ENCODE data around the gene TTLL11. TPM values are rescaled to one million over a fixed set of nuclear protein-coding genes. Genes with fewer than 3 reads are reported as not detected.

TTLL11 gene
- total RNA-seq, 1 experiment from 2014 or later, result 7.0 TPM

- POLR2A ChIA-PET (ENCODE audit: unreplicated experiment), result no interaction called here
- Histone ChIP-seq H3K36me3 (ENCODE audit: low read depth, low read length) (no peaks in the 10 kb centered on the region; the same call in 1 of the 2 replicates), H3F3A (ENCODE audit: low read length, unreplicated experiment) (no peaks in the 10 kb centered on the region), H3K4me1 (ENCODE audit: insufficient read depth, low read length) (no peaks in the 10 kb centered on the region), H3K9me3 (ENCODE audit: low read length) (no peaks in the 10 kb centered on the region), H4K20me1 (ENCODE audit: low read length) (no peaks in the 10 kb centered on the region), H3K9ac (ENCODE audit: low read length) (no peak overlapping the region), H3K4me3 (ENCODE audit: low read length) (no peak overlapping the region), H3K27me3 (ENCODE audit: low read length) (no peaks in the 10 kb centered on the region), H3K79me2 (ENCODE audit: low read length) (0 out of 2 replicates have a peak, but pooled peaks cover 15% of the 10 kb centered on the region), H3K27ac (ENCODE audit: low read length) (no peak overlapping the region), H3K9me2 (replicated peaks; ENCODE audit: low read length) (no peaks in the 10 kb centered on the region), H2AFZ (ENCODE audit: low read length) (no peak overlapping the region), H3K4me2 (ENCODE audit: low read length) (no peak overlapping the region)
- CTCF ChIA-PET, result no interaction called here
- DNase-seq (no peak), ATAC-seq (no peak)
- no TSS peak for BruUV-seq (replicated peaks)
- intact Hi-C loops (cut with micrococcal nuclease), result no loop called here
- TF ChIP-seq CTCF (conservative IDR thresholded peaks at IDR 0.05; ENCODE audit: low read depth, low read length), result 0 out of 2 replicates have a peak, but pooled peaks have one; percentile 16
- TF ChIP-seq EZH2phosphoT487 (IDR thresholded peaks at IDR 0.05; ENCODE audit: borderline replicate concordance, low read length), result no peak
These were observed 162.9 kb downstream of the TTLL11 start for GRCh38 chr9:121929893-121930875.

GRCh38 chr9:121927636-121928035 is 165.5 kb downstream of the TTLL11 start:
- TF ChIP-seq CTCF (conservative IDR thresholded peaks at IDR 0.05; ENCODE audit: low read depth, low read length), result no peak
- TF ChIP-seq EZH2 (IDR thresholded peaks at IDR 0.05; ENCODE audit: low read length, unreplicated experiment), result no peak
- no peak for TF ChIP-seq EZH2phosphoT487 (IDR thresholded peaks at IDR 0.05; ENCODE audit: borderline replicate concordance, low read length)
- no peaks in the 10 kb centered on the region for H3K9me3 ChIP-seq (ENCODE audit: low read length)
- no peak overlapping the region for H3K9ac ChIP-seq (ENCODE audit: low read length)
- no peaks in the 10 kb centered on the region for H4K20me1 ChIP-seq (ENCODE audit: low read length)
- no peaks in the 10 kb centered on the region for H3K9me2 ChIP-seq (replicated peaks; ENCODE audit: low read length)
- no peaks in the 10 kb centered on the region for H3F3A ChIP-seq (ENCODE audit: low read length, unreplicated experiment)
- H3K79me2 ChIP-seq (ENCODE audit: low read length), result 0 out of 2 replicates have a peak, but pooled peaks cover 5% of the 10 kb centered on the region
- BruUV-seq (replicated peaks), result no TSS peak
- ATAC-seq, result no peak
- intact Hi-C loops (cut with micrococcal nuclease), result no loop called here
- no peak overlapping the region for H3K4me3 ChIP-seq (ENCODE audit: low read length)
- POLR2A ChIA-PET (ENCODE audit: unreplicated experiment), result no interaction called here
- H3K4me2 ChIP-seq (ENCODE audit: low read length), result no peak overlapping the region
- H2AFZ ChIP-seq (ENCODE audit: low read length), result no peak overlapping the region
- H3K36me3 ChIP-seq (ENCODE audit: low read depth, low read length), result no peaks in the 10 kb centered on the region; the same call in 1 of the 2 replicates
- H3K27ac ChIP-seq (ENCODE audit: low read length), result no peak overlapping the region
- CTCF ChIA-PET, result no interaction called here
- no peaks in the 10 kb centered on the region for H3K4me1 ChIP-seq (ENCODE audit: insufficient read depth, low read length)
- DNase-seq, result no peak
- no peaks in the 10 kb centered on the region for H3K27me3 ChIP-seq (ENCODE audit: low read length)

- Histone ChIP-seq H3K79me2 (ENCODE audit: low read length) (0 out of 2 replicates have a peak, but pooled peaks cover 5% of the 10 kb centered on the region), H3K27ac (ENCODE audit: low read length) (no peak overlapping the region), H3K4me3 (ENCODE audit: low read length) (no peak overlapping the region), H3K4me2 (ENCODE audit: low read length) (no peak overlapping the region), H3F3A (ENCODE audit: low read length, unreplicated experiment) (no peaks in the 10 kb centered on the region), H3K4me1 (ENCODE audit: insufficient read depth, low read length) (no peaks in the 10 kb centered on the region), H3K9ac (ENCODE audit: low read length) (no peak overlapping the region), H4K20me1 (ENCODE audit: low read length) (no peaks in the 10 kb centered on the region), H3K9me3 (ENCODE audit: low read length) (no peaks in the 10 kb centered on the region), H3K9me2 (replicated peaks; ENCODE audit: low read length) (no peaks in the 10 kb centered on the region), H2AFZ (ENCODE audit: low read length) (no peak overlapping the region), H3K27me3 (ENCODE audit: low read length) (no peaks in the 10 kb centered on the region), H3K36me3 (ENCODE audit: low read depth, low read length) (no peaks in the 10 kb centered on the region; the same call in 1 of the 2 replicates)
- no peak for TF ChIP-seq EZH2 (IDR thresholded peaks at IDR 0.05; ENCODE audit: low read length, unreplicated experiment)
- TF ChIP-seq EZH2phosphoT487 (IDR thresholded peaks at IDR 0.05; ENCODE audit: borderline replicate concordance, low read length), result no peak
- TF ChIP-seq CTCF (conservative IDR thresholded peaks at IDR 0.05; ENCODE audit: low read depth, low read length), result no peak
- ATAC-seq, result no peak
- POLR2A ChIA-PET (ENCODE audit: unreplicated experiment), result no interaction called here
- intact Hi-C loops (cut with micrococcal nuclease), result no loop called here
- no peak for DNase-seq
- no TSS peak for BruUV-seq (replicated peaks)
- CTCF ChIA-PET, result no interaction called here
These were observed 166.0 kb downstream of the TTLL11 start for GRCh38 chr9:121927081-121927480.
